GM10266 (cell line): ENCODE measurements around the gene BBX.

Experiments
- DNase-seq: peaks from one replicate; pipeline ENCODE4 v3.0.0; 2012; ENCODE audit errors: extremely low spot score
- CTCF ChIP-seq: IDR thresholded peaks from 2 replicates; pipeline ENCODE4 v1.5.1; 2012; ENCODE audit warnings: mild to moderate bottlenecking, low read depth; ENCODE audit not compliant: control insufficient read depth, insufficient read depth; ENCODE audit errors: missing control alignments

BBX gene

DNA sequence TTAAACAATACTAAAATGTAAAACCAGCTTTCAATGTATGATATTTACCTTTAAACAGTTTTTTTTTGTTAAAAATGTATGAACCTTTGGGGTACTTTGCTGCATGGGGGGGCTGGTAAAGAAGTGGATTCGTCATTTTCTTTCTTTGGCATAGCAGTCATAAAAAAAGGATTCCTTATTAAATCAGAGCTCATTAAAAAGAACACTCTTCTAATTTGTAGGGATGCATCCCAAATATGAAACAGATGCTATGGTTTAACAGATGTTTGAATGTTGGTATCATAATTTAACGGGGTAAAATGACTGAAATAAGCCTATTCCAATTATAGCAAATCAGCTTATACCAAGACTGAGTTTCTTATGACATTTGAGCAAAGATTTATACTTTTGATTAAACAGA lies 234.4 kb downstream of the BBX start:
- DNase-seq = no peak
- no peak for TF ChIP-seq CTCF

DNA sequence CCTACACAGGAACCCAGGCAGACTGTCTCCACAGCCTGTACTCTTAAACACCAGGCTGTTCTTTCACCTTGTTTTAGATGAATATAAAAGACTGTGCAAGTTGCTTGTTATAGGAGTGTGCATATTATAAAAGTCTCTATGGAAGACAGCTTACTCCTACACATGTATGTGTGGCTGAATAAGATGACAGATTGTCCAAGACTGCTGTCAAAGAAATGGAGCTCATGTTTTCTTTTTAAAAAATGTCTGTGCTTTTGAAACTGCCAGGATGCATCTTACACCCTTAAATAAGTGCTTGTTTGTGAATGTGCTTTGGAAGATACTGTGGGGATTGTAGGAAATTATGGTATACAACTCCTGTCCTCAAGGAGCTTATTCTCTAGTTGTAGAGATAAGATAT lies 237.4 kb downstream of the BBX start:
- no peak for DNase-seq
- no peak for TF ChIP-seq CTCF

DNA sequence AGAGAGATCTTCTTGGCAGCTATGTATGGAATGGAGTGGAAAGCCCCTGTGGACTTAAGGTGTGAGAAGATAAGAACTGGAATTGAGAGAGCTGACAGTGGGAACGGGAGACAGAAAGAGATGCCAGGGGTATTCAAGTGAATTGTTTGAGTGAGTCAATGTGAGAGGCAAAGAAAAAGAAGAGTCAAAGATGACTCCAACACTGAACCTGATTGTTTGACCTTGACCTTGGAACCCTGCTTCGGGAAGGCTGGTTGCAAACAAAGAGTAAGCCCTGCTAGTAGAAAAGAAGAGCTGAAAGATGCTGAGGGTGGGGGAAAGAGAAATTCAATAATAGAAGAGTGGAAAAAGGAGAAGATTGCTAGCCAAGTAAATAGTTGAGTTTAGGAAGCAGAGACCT lies 238.6 kb downstream of the BBX start:
- TF ChIP-seq CTCF = no peak
- DNase-seq = no peak

DNA sequence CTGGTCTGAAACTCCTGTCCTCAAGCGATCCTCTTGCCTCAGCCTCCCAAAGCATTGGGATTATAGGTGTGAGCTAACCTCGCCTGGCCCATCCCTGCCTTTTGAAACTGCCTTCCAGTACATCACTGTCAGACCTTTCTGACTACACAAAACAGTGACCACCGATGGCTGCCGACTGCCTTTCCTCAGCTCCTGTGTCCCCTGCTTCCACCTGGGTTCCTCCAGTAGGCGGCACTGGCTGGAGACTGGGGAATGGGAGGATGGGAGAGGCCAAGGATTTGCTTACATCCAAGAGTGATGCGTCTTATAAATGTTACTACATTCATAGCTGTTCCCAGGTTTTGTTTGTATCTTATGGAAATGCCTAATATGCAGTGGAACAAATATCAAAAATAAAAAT lies 242.8 kb downstream of the BBX start:
- no peak for DNase-seq
- TF ChIP-seq CTCF = no peak

GRCh38 chr3:107767897-107768605 lies 245.3 kb downstream of the BBX start:
- TF ChIP-seq CTCF = no peak
- no peak for DNase-seq

DNA sequence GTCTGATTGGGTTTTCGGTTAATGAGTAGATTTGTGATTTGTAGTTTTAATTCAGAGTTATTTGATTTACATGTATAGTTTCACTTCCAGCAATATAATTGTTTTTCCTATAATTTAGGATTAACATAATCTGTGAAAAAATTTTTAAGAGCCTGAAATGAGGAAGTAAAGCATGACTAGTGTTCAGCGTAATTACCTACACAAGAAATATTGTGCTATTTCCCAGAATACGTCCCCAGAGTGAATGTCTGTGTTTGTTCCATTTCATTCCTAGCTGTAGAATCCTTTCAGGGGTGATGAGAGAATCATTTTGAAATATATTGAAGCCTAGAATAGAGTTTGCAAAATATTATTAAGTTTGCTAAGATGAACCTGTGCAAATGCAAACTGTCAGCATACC lies 247.1 kb downstream of the BBX start:
- TF ChIP-seq CTCF = no peak
- DNase-seq = no peak

- TF ChIP-seq CTCF = no peak
- DNase-seq = no peak
Observed at GRCh38 chr3:107772016-107772415, 249.3 kb downstream of the BBX start.
